Smooth muscle cell of the umbilical artery (primary cell): Measurements from ENCODE around the gene ZNF180. TPM values are rescaled to one million over a fixed set of nuclear protein-coding genes. Genes with fewer than 3 reads are reported as not detected.

Experiments
- total RNA-seq: library from RNA; depleted of rRNA; stranded (reverse); fragments of >200 nt; gene quantifications from 2 replicates; pipeline ENCODE4 v1.2.3, GENCODE V29; 2014

ZNF180 gene
- 5.6 and 9.2 TPM in 2 replicates for total RNA-seq

GRCh38 chr19:44499962-44500949 is at the start of gene ZNF180:
TSS of gene ZNF180 (minus strand) at chr19:44500522. CDS start at chr19:44497334, 3,188 bp downstream.

GRCh38 chr19:44529536-44529935 is 29.2 kb upstream of the ZNF180 start, which contains the start of gene CEACAM20:
TSS of gene CEACAM20 (minus strand) at chr19:44529675. CDS start at chr19:44529509, 166 bp downstream.

DNA sequence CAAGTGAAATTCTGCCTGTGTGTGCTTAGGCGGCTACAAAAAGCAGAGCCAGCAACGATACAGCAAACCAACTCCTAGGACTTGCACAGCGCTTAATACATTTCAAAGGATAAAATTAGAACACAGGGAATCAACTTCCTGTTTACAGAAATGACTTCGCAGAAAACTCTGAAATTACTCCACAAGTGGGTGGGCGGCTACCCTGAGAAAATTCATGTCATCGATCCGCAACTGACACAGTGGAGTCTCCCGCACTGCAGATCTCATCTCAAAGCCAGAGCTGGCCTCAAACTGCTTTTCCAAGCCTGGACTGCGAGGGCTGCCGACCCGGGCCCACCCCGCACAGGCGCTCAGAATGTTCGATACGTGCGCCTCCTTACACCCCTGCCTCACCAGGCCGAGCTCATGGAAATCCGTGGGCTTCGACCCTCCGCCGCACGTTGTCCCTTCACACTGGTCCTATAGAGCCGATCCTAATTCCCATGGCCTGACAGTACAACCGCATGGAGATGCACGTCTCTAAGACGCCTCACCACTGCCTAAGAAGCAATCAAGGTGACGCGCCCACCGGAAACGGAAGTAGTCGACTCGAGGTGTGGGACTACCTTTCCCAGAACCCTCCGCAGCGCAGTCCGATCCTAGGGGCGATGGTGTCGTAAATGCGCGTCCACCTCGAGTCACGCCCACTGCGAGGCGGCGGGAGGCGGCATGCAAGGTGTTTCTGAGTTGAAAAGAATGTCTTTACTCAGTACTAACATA is 52.2 kb downstream of the ZNF180 start, which contains the start of gene ZNF229:
ZNF229 (minus strand) TSS at position 557 of the 759 bp plus-strand sequence. CDS start 5,625 bp downstream, outside the sequence.

Other genes starting within 250 kb of the ZNF180 start
- gene ZNF233, start 240.6 kb downstream of the ZNF180 start, total RNA-seq: 0.83 and 0.89 TPM in 2 replicates
- 3.1 and 4.5 TPM in 2 replicates for gene ZNF235, start 195.5 kb downstream of the ZNF180 start, total RNA-seq
- 9.2 and 10.1 TPM in 2 replicates for gene ZNF112, start 143.8 kb downstream of the ZNF180 start, total RNA-seq
- 3.7 and 5.6 TPM in 2 replicates for gene ZNF285, start 98.9 kb downstream of the ZNF180 start, total RNA-seq
- 10.5 and 11.6 TPM in 2 replicates for gene ZNF229, start 52.0 kb downstream of the ZNF180 start, total RNA-seq
- not detected in 2 replicates for gene CEACAM20, start 29.2 kb upstream of the ZNF180 start, total RNA-seq
- gene IGSF23, start 113.0 kb upstream of the ZNF180 start, total RNA-seq: not detected in 2 replicates
- 137 and 147 TPM in 2 replicates for gene PVR, start 143.4 kb upstream of the ZNF180 start, total RNA-seq
- gene CEACAM19, start 171.0 kb upstream of the ZNF180 start, total RNA-seq: 0.30 and 1.9 TPM in 2 replicates
- not detected in 2 replicates for gene CEACAM16, start 198.6 kb upstream of the ZNF180 start, total RNA-seq
- gene BCL3, start 248.2 kb upstream of the ZNF180 start, total RNA-seq: 9.2 and 9.6 TPM in 2 replicates